ENCODE results near the gene LRCH1.
"Not testable (repeated sequence)": the region's sequence is repeated elsewhere in the genome, so short reads cannot be mapped to it uniquely, and the experiment has no call there.

The LRCH1 gene

GRCh38 chr13:46753917-46754316 lies 200.9 kb downstream of the LRCH1 start:
- H3K4me3 ChIP-seq (ENCODE audit: low read depth, low read length) = no peak overlapping the region
- DNase-seq (ENCODE audit: low read depth) = no peak
- TF ChIP-seq CTCF (IDR thresholded peaks at IDR 0.05; ENCODE audit: control insufficient read depth, extremely low read depth, insufficient read depth) = no peak

GRCh38 chr13:46754812-46755211 lies 201.8 kb downstream of the LRCH1 start:
- DNase-seq (ENCODE audit: low read depth) = no peak

GRCh38 chr13:46755508-46755907 lies 202.5 kb downstream of the LRCH1 start:
- not testable (repeated sequence) for H3K4me3 ChIP-seq (ENCODE audit: low read depth, low read length); DNase-seq (ENCODE audit: low read depth)

More at GRCh38 chr13:46754812-46755211, 201.8 kb downstream of the LRCH1 start:
- no peak for TF ChIP-seq CTCF (IDR thresholded peaks at IDR 0.05; ENCODE audit: control insufficient read depth, extremely low read depth, insufficient read depth)
- no peak overlapping the region for H3K4me3 ChIP-seq (ENCODE audit: low read depth, low read length)

GRCh38 chr13:46756977-46757376 lies 204.0 kb downstream of the LRCH1 start:
- no peak for TF ChIP-seq CTCF (IDR thresholded peaks at IDR 0.05; ENCODE audit: control insufficient read depth, extremely low read depth, insufficient read depth)
- DNase-seq (ENCODE audit: low read depth) = no peak
- no peak overlapping the region for H3K4me3 ChIP-seq (ENCODE audit: low read depth, low read length)

- no peak overlapping the region for H3K4me3 ChIP-seq (ENCODE audit: low read depth, low read length)
- no peak for TF ChIP-seq CTCF (IDR thresholded peaks at IDR 0.05; ENCODE audit: control insufficient read depth, extremely low read depth, insufficient read depth)
- no peak for DNase-seq (ENCODE audit: low read depth)
Measured at GRCh38 chr13:46757640-46758039, 204.7 kb downstream of the LRCH1 start.

- DNase-seq (ENCODE audit: low read depth) = peak; percentile 99
- no peak overlapping the region for H3K4me3 ChIP-seq (ENCODE audit: low read depth, low read length)
- no peak for TF ChIP-seq CTCF (IDR thresholded peaks at IDR 0.05; ENCODE audit: control insufficient read depth, extremely low read depth, insufficient read depth)
Measured at GRCh38 chr13:46759846-46760245, 206.9 kb downstream of the LRCH1 start.

- TF ChIP-seq CTCF (IDR thresholded peaks at IDR 0.05; ENCODE audit: control insufficient read depth, extremely low read depth, insufficient read depth) = no peak
- no peak overlapping the region for H3K4me3 ChIP-seq (ENCODE audit: low read depth, low read length)
- DNase-seq (ENCODE audit: low read depth) = no peak
Measured at GRCh38 chr13:46761174-46761573, 208.2 kb downstream of the LRCH1 start.

All from LNCaP clone FGC (cell line).